SU-DHL-6 (cell line): ENCODE measurements around the gene HOTAIR.

ENCODE experiments used
- H2AFZ ChIP-seq: fragments of 200-600 bp; sonication (generic); 2 replicates; pipeline ENCODE4 v1.6.1; 2014; ENCODE audit warnings: low read depth, mild to moderate bottlenecking, moderate library complexity, mixed read lengths, antibody characterized with exemption, low read length; ENCODE audit not compliant: severe bottlenecking
- H3F3A ChIP-seq: fragments of 200-600 bp; shearing (Covaris generic); 2 replicates; pipeline ENCODE4 v1.6.0; 2016; ENCODE audit warnings: antibody characterized with exemption, mild to moderate bottlenecking; ENCODE audit not compliant: insufficient read depth
- H3K27ac ChIP-seq: fragments of 200-600 bp; sonication (generic); 2 replicates; pipeline ENCODE4 v1.5.1; 2016; ENCODE audit warnings: low read depth, mild to moderate bottlenecking, low read length, moderate library complexity, mixed read lengths
- H3K27me3 ChIP-seq: fragments of 200-600 bp; sonication (generic), shearing (Covaris generic); 2 replicates; pipeline ENCODE4 v1.6.0; 2014; ENCODE audit warnings: mild to moderate bottlenecking, low read length
- H3K36me3 ChIP-seq: fragments of 200-600 bp; sonication (generic); 2 replicates; pipeline ENCODE4 v1.6.1; 2014; ENCODE audit warnings: mild to moderate bottlenecking, low read length, mixed read lengths
- H3K4me2 ChIP-seq: fragments of 300-600, 200-600 bp; shearing (Covaris generic), sonication (generic); 2 replicates; pipeline ENCODE4 v1.6.0; 2014; ENCODE audit warnings: low read length, low read depth, mild to moderate bottlenecking; ENCODE audit not compliant: poor library complexity, severe bottlenecking
- H3K4me3 ChIP-seq: fragments of 200-600 bp; sonication (generic); 2 replicates; pipeline ENCODE4 v1.5.1; 2014; ENCODE audit warnings: antibody characterized with exemption, low read length, mild to moderate bottlenecking, mixed read lengths; ENCODE audit not compliant: insufficient read depth, poor library complexity, severe bottlenecking
- H3K79me2 ChIP-seq: fragments of 200-600 bp; sonication (generic); 2 replicates; pipeline ENCODE4 v1.6.1; 2014; ENCODE audit warnings: mild to moderate bottlenecking, low read length, moderate library complexity; ENCODE audit not compliant: insufficient read depth
- H3K9ac ChIP-seq: fragments of 200-600 bp; sonication (generic); 2 replicates; pipeline ENCODE4 v1.7.0; 2014; ENCODE audit warnings: mild to moderate bottlenecking, low read length
- H3K9me2 ChIP-seq: fragments of 200-600 bp; sonication (generic); replicated peaks from 2 replicates; pipeline ENCODE4 v1.6.1; 2014; ENCODE audit warnings: low read length; ENCODE audit not compliant: insufficient read depth
- H3K9me3 ChIP-seq: fragments of 200-600 bp; sonication (generic); 2 replicates; pipeline ENCODE4 v1.6.1; 2014; ENCODE audit warnings: low read length, mixed read lengths; ENCODE audit not compliant: insufficient read depth
- H4K20me1 ChIP-seq: fragments of 200-600 bp; sonication (generic); 2 replicates; pipeline ENCODE4 v1.6.1; 2014; ENCODE audit warnings: low read depth, mild to moderate bottlenecking, antibody characterized with exemption, low read length, moderate library complexity, mixed read lengths
- EZH2phosphoT487 ChIP-seq: fragments of 200-600 bp; sonication (generic), shearing (Covaris generic); conservative IDR thresholded peaks from 2 replicates; pipeline ENCODE4 v1.6.1; 2018; ENCODE audit warnings: mild to moderate bottlenecking, antibody characterized with exemption, low read length, moderate library complexity, mixed read lengths
- TF ChIP-seq, protein P1 (sequence below): fragments of 200-600 bp; sonication (generic); IDR thresholded peaks from one replicate; pipeline ENCODE4 v1.5.1; 2017; ENCODE audit warnings: antibody characterized with exemption, mild to moderate bottlenecking, low read length, moderate library complexity; ENCODE audit not compliant: insufficient read depth, poor library complexity, severe bottlenecking

HOTAIR gene

DNA sequence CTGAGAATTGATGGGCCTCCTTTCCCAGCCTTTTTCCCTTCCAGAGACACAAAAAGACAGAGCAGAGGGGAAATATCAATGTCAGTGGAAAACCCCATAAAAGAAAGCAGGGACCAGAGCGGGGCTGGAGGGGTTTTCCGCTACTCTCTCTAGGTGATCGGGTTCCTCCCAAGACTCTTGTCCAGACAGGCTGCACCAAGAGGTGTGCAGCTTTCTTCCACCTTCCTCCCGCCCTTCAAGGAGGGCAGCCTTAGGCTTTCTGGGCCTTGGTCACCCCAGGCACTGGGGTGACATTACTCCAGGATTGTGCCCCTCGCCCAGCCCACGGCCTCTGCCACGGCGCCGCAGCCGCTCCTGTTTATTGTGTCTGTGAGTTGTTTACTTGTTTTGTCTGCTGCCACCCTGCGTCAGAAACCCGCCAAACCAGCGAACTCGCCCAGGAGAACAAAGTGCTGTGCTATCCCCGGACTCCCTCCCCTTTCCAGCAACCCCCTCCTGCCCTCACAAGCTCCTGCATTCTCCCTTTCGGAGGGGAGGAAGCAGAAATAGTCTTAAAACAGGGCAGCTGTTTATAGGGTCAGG is 46.8 kb upstream of the HOTAIR start:
- Histone ChIP-seq H3K4me2 (no peak overlapping the region), H3K9me3 (no peaks in the 10 kb centered on the region), H3K4me3 (no peak overlapping the region), H3K27ac (no peak overlapping the region), H3K79me2 (no peaks in the 10 kb centered on the region), H4K20me1 (no peaks in the 10 kb centered on the region), H2AFZ (no peak overlapping the region), H3K27me3 (no peaks in the 10 kb centered on the region), H3K36me3 (no peaks in the 10 kb centered on the region), H3K9ac (no peak overlapping the region), H3K9me2 (no peaks in the 10 kb centered on the region), H3F3A (no peaks in the 10 kb centered on the region)
- TF ChIP-seq EZH2phosphoT487: no peak
- TF ChIP-seq, protein P1, sequence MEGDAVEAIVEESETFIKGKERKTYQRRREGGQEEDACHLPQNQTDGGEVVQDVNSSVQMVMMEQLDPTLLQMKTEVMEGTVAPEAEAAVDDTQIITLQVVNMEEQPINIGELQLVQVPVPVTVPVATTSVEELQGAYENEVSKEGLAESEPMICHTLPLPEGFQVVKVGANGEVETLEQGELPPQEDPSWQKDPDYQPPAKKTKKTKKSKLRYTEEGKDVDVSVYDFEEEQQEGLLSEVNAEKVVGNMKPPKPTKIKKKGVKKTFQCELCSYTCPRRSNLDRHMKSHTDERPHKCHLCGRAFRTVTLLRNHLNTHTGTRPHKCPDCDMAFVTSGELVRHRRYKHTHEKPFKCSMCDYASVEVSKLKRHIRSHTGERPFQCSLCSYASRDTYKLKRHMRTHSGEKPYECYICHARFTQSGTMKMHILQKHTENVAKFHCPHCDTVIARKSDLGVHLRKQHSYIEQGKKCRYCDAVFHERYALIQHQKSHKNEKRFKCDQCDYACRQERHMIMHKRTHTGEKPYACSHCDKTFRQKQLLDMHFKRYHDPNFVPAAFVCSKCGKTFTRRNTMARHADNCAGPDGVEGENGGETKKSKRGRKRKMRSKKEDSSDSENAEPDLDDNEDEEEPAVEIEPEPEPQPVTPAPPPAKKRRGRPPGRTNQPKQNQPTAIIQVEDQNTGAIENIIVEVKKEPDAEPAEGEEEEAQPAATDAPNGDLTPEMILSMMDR: peak; percentile 23

DNA sequence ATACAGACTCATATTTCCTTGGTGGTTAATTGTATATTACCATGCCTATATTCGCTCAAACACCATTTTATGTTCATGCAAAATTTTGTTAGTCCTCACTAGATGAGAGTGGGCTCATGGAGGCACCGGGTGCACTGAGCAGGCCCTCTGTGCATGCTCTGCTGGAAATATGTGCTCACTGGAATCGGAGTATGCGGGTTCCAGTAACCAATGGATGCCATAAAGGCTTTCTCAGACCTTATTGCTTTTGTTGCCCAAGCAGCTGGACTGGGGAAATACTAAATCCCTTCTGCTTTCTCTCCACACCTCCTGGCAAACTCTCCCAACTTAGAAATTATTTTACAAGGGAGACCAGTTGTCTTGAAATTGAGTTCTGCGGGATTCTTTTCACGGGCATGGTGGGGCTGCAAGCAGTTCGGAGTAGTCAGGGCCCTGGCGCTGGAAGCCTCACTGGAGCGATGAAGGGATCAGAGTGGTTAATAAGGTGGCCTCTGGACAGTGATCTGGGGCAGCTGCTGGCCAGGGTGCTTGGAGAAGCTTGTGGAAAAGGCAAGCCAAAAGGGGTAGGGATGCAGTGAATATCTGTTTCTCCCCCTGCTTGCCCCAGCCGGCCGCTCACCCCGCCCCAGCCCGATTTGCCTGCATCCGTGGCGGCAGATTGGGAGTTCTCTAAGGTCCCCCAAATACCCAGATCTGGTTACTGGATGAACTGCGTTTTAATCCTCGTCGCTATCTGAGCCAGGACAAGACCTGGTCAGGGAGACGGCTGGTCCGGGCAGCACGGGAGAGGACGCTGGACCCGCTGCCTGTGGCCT is 46.0 kb upstream of the HOTAIR start:
- Histone ChIP-seq H3K36me3 (no peaks in the 10 kb centered on the region), H3K4me3 (no peak overlapping the region), H4K20me1 (no peaks in the 10 kb centered on the region), H3F3A (no peaks in the 10 kb centered on the region), H3K4me2 (no peak overlapping the region), H3K9ac (no peak overlapping the region), H2AFZ (no peak overlapping the region), H3K27ac (no peak overlapping the region), H3K9me2 (no peaks in the 10 kb centered on the region), H3K9me3 (no peaks in the 10 kb centered on the region), H3K27me3 (no peaks in the 10 kb centered on the region), H3K79me2 (no peaks in the 10 kb centered on the region)
- TF ChIP-seq, protein P1: no peak
- no peak for TF ChIP-seq EZH2phosphoT487

DNA sequence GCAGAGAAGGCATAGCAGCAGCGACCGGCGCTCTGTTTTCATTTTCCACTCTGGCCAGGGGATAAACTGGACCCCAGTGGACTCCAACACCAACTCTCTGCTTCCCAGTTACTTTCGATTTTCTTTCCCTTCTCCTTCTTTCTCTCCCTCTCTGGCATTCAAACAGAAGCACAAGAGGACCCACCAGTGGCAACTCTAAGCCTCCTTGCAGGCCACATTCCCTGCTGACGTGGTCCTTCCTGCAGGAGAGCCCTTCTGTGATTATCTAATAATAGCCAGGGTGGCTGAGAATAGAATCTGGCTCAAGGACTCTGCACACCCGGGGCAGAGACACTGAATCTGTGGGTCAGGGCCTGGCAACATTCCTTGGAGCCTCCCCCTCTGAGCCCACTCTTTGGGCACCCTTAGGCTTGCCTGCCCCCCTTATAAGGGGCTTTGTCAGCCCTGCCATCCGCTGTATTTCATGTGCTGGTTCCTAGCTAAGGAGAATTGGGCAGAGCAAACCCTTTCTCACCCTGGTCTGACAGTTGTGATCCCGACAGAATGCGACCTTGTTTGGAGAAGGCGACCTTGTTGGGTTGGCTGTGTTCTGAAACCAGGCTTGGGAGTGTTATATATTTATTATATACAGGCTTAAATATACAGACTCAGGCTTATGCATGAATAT is 45.3 kb upstream of the HOTAIR start:
- no peaks in the 10 kb centered on the region for H3K36me3 ChIP-seq
- no peak overlapping the region for H3K27ac ChIP-seq
- no peak overlapping the region for H3K9ac ChIP-seq
- TF ChIP-seq, protein P1: no peak
- TF ChIP-seq EZH2phosphoT487: no peak
- H3K9me2 ChIP-seq: no peaks in the 10 kb centered on the region
- H3K27me3 ChIP-seq: no peaks in the 10 kb centered on the region
- no peak overlapping the region for H2AFZ ChIP-seq
- H3K9me3 ChIP-seq: no peaks in the 10 kb centered on the region
- no peaks in the 10 kb centered on the region for H4K20me1 ChIP-seq
- no peak overlapping the region for H3K4me2 ChIP-seq
- H3K79me2 ChIP-seq: no peaks in the 10 kb centered on the region
- no peaks in the 10 kb centered on the region for H3F3A ChIP-seq
- no peak overlapping the region for H3K4me3 ChIP-seq
